Panc1 (cell line): Measurements from ENCODE around the gene KDM4E. TPM values are rescaled to one million over a fixed set of nuclear protein-coding genes. Genes with fewer than 3 reads are reported as not detected.

Experiments
- ATAC-seq: fragments of 200-7000 bp; cut with Tn5 transposase; 2 replicates; pipeline ENCODE4 v1.9.1; 2020; ENCODE audit warnings: mild to moderate bottlenecking, moderate library complexity
- BruUV-seq: library from RNA; stranded (reverse); fragments of 400-500 nt; replicated peaks from 2 replicates; lab custom pipeline; 2021; lab: Mats Ljungman, UMichigan
- CTCF ChIA-PET: fragments of 300-600 bp; sonication (Branson Sonifier 250); formaldehyde crosslinking; loops from one replicate; lab custom pipeline; 2022; ENCODE audit warnings: antibody characterized with exemption; lab: Charles Lee
- POLR2A ChIA-PET: fragments of 300-600 bp; sonication (Branson Sonifier 250); formaldehyde crosslinking; loops from one replicate; lab custom pipeline; 2022; ENCODE audit warnings: antibody characterized with exemption; lab: Charles Lee
- DNase-seq: peaks from one replicate; pipeline ENCODE4 v3.0.0-alpha.2; 2010; ENCODE audit warnings: low read depth, low spot score
- H3K27ac ChIP-seq: 2 replicates; pipeline ENCODE4 v1.5.1; 2011; ENCODE audit warnings: mild to moderate bottlenecking, low read length, inconsistent platforms
- H3K27me3 ChIP-seq: fragments of 200-500 bp; sonication (Bioruptor generic); 2 replicates; pipeline ENCODE4 v1.6.0; 2014; ENCODE audit warnings: low read length, inconsistent platforms; ENCODE audit not compliant: control insufficient read depth, insufficient read depth
- H3K36me3 ChIP-seq: fragments of 200-500 bp; sonication (Bioruptor generic); 2 replicates; pipeline ENCODE4 v1.5.1; 2014; ENCODE audit warnings: inconsistent platforms, mild to moderate bottlenecking, low read length, moderate library complexity; ENCODE audit not compliant: control insufficient read depth, insufficient read depth
- H3K4me1 ChIP-seq: 2 replicates; pipeline ENCODE4 v1.5.1; 2011; ENCODE audit warnings: inconsistent platforms, mild to moderate bottlenecking, low read length, moderate library complexity; ENCODE audit not compliant: control insufficient read depth, insufficient read depth
- H3K4me3 ChIP-seq, 2 experiments: 2 replicates each; pipeline ENCODE4 v1.5.1; 2011 to 2012; ENCODE audit warnings: low read depth in 2 of 2, low read length in 2 of 2, mild to moderate bottlenecking in 2 of 2, inconsistent platforms in 1 of 2, moderate library complexity in 1 of 2
- H3K9me3 ChIP-seq: fragments of 200-500 bp; sonication (Bioruptor generic); 2 replicates; pipeline ENCODE4 v1.5.1; 2014; ENCODE audit warnings: low read depth, mild to moderate bottlenecking, inconsistent platforms, low read length, moderate library complexity; ENCODE audit not compliant: control insufficient read depth, insufficient read depth
- CTCF ChIP-seq: fragments of 450-650 bp; IDR thresholded peaks from 2 replicates; pipeline ENCODE4 v1.5.1; 2017; ENCODE audit warnings: mild to moderate bottlenecking
- POLR2AphosphoS5 ChIP-seq: IDR thresholded peaks from 2 replicates; pipeline ENCODE4 v1.6.1; 2012; ENCODE audit warnings: mild to moderate bottlenecking, low read depth, low read length, moderate library complexity
- REST ChIP-seq, 2 experiments: IDR thresholded peaks; 2 replicates each; pipeline ENCODE4 v1.6.1; 2011 to 2012; ENCODE audit warnings: low read depth in 2 of 2, control low read depth in 1 of 2, low read length in 1 of 2, mild to moderate bottlenecking in 1 of 2, moderate library complexity in 1 of 2; ENCODE audit not compliant: insufficient read depth in 1 of 2
- SIN3A ChIP-seq: IDR thresholded peaks from 2 replicates; pipeline ENCODE4 v1.6.1; 2012; ENCODE audit warnings: low read depth, mild to moderate bottlenecking, low read length, moderate library complexity, borderline replicate concordance; ENCODE audit not compliant: insufficient read depth
- TCF7L2 ChIP-seq: IDR thresholded peaks from 2 replicates; pipeline ENCODE4 v1.6.1; 2011; ENCODE audit warnings: mild to moderate bottlenecking, low read depth, low read length, inconsistent platforms
- in situ Hi-C: cut with HindIII; loops from 2 replicates; pipeline ENCODE4 v1.10.0; 2016; ENCODE audit warnings: low sequenced_read_pairs, low pct_unique_long_range_greater_than_20kb
- intact Hi-C: fragments of 100-400 bp; cut with micrococcal nuclease; formaldehyde crosslinking; loops from one replicate; pipeline ENCODE4 v1.10.0; 2022; ENCODE audit not compliant: unreplicated experiment
- total RNA-seq: library from RNA; stranded (reverse); gene quantifications from one replicate; pipeline ENCODE4 v1.2.1, GENCODE V29; 2021; ENCODE audit not compliant: unreplicated experiment

KDM4E gene
- total RNA-seq, 1 experiment from 2014 or later, result not detected

- no peak for DNase-seq
- no TSS peak for BruUV-seq
- Histone ChIP-seq H3K36me3 (no peaks in the 10 kb centered on the region), H3K4me1 (no peaks in the 10 kb centered on the region), H3K4me3 (no peak overlapping the region), H3K27me3 (peaks cover 25% of the 10 kb centered on the region; the same call in 1 of the 2 replicates), H3K27ac (no peak overlapping the region), H3K9me3 (no peaks in the 10 kb centered on the region)
- intact Hi-C loops (no loop called here), in situ Hi-C loops (no loop called here)
- POLR2A ChIA-PET, result no interaction called here
- no peak for ATAC-seq
- CTCF ChIA-PET, result no interaction called here
- no peak for TF ChIP-seq SIN3A
These were observed 32.9 kb downstream of the KDM4E start for GRCh38 chr11:95057959-95058358.

- in situ Hi-C loops, result no loop called here
- H3K4me1 ChIP-seq, result no peaks in the 10 kb centered on the region
- DNase-seq, result no peak
These were observed 33.6 kb downstream of the KDM4E start for GRCh38 chr11:95058621-95059020.

More at GRCh38 chr11:95058621-95059020, 33.6 kb downstream of the KDM4E start:
- Histone ChIP-seq H3K27me3 (peaks cover 25% of the 10 kb centered on the region; the same call in 1 of the 2 replicates), H3K36me3 (no peaks in the 10 kb centered on the region), H3K27ac (no peak overlapping the region), H3K4me3 (no peak overlapping the region), H3K9me3 (no peaks in the 10 kb centered on the region)
- TF ChIP-seq CTCF (no peak), TCF7L2 (no peak), SIN3A (no peak), REST (IDR thresholded peaks at IDR 0.05; ENCODE audit: insufficient read depth in 1 of 2, low read depth in 2 of 2, low read length in 1 of 2) (no peak), POLR2AphosphoS5 (no peak)
- ATAC-seq, result no peak
- intact Hi-C loops, result no loop called here
- no TSS peak for BruUV-seq
- POLR2A ChIA-PET, result no interaction called here
- CTCF ChIA-PET, result no interaction called here
